Measurements from ENCODE around the gene EFNA5. TPM values are rescaled to one million over a fixed set of nuclear protein-coding genes. Genes with fewer than 3 reads are reported as not detected.
"Not testable (repeated sequence)": the region's sequence is repeated elsewhere in the genome, so short reads cannot be mapped to it uniquely, and the experiment has no call there.

The EFNA5 gene
- total RNA-seq, 1 donor from 2014 or later: 2.2 TPM

DNA sequence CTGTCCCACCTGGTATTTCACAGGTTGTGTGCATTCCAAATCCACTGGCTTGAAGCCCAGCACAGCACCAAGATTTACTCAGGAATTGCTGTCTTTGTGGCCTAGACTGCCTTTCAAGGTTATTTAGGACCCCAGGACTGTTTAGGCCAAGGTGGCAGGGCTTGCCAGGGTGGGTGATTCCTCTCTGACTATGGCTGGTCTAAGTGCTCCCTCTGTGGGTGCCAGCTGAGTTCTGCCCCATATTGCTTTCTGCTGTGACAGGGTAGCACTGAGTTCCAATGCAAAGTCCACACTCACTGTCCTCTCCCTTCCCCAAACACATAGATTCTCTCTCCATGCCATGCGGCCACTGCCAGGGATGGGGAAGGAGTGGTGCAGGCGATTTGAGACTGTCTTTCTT, 318.2 kb downstream of the EFNA5 start:
- H3K9me3 ChIP-seq: peaks cover 0 to 6% of the 10 kb centered on the region in 2 donors
- intact Hi-C loops (cut with DNase I): no loop called here
- TF ChIP-seq, protein P1, sequence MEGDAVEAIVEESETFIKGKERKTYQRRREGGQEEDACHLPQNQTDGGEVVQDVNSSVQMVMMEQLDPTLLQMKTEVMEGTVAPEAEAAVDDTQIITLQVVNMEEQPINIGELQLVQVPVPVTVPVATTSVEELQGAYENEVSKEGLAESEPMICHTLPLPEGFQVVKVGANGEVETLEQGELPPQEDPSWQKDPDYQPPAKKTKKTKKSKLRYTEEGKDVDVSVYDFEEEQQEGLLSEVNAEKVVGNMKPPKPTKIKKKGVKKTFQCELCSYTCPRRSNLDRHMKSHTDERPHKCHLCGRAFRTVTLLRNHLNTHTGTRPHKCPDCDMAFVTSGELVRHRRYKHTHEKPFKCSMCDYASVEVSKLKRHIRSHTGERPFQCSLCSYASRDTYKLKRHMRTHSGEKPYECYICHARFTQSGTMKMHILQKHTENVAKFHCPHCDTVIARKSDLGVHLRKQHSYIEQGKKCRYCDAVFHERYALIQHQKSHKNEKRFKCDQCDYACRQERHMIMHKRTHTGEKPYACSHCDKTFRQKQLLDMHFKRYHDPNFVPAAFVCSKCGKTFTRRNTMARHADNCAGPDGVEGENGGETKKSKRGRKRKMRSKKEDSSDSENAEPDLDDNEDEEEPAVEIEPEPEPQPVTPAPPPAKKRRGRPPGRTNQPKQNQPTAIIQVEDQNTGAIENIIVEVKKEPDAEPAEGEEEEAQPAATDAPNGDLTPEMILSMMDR (IDR thresholded peaks at IDR 0.05): no peak
- H3K27ac ChIP-seq: no peak overlapping the region
- no peak for DNase-seq (ENCODE audit: low spot score in 2 of 2)
- no peak overlapping the region for H3K4me3 ChIP-seq
- no peaks in the 10 kb centered on the region for H3K36me3 ChIP-seq
- no peaks in the 10 kb centered on the region for H3K4me1 ChIP-seq
- no peaks in the 10 kb centered on the region for H3K27me3 ChIP-seq

DNA sequence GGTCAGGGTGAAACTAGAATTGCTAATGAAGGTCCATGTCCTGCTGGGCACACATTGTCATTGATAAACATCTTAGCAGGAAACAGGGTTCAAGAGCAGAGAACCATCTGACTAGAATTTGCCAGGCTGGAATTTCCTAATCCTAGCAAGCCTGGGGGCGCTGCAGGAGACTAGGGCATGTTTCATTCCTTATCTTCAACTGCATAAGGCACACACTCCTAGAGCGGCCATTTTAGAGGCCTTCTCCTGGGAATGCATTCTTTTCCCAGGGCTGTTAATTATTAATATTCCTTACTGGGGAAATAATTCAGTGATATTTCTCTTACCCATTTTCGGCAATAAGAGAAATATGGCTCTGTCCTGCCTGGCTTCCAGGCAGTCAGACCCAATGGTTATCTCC, 324.2 kb downstream of the EFNA5 start:
- intact Hi-C loops (cut with DNase I); H3K27ac ChIP-seq; H3K4me1 ChIP-seq; DNase-seq (ENCODE audit: low spot score in 2 of 2); H3K4me3 ChIP-seq; H3K36me3 ChIP-seq; H3K27me3 ChIP-seq: not testable (repeated sequence)
- peaks cover 9 to 13% of the 10 kb centered on the region in 2 donors for H3K9me3 ChIP-seq

DNA sequence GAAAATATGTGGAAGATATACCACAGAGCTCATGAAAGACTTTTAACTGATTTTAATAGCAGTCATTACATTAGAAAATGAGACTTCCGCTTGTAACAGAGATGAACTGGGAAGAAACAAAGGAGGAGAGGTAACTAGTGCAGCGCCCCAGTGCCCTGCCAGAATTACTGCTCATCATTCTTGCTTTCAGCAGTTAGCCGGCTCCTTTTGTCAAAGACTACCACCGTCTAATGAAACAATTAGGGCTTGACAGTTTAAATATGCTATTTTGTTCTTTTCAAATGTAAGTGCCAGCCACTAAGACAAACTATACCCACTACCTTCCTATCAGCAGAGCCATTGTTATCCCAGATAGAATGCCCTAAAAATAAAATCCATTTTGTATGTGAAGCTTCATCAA, 328.4 kb downstream of the EFNA5 start:
- Histone ChIP-seq H3K27ac (no peak overlapping the region), H3K4me3 (no peak overlapping the region), H3K9me3 (peaks cover 7 to 9% of the 10 kb centered on the region in 2 donors), H3K4me1 (no peaks in the 10 kb centered on the region), H3K36me3 (no peaks in the 10 kb centered on the region), H3K27me3 (no peaks in the 10 kb centered on the region)
- TF ChIP-seq, protein P1 (IDR thresholded peaks at IDR 0.05): no peak
- no peak for DNase-seq (ENCODE audit: low spot score in 2 of 2)
- intact Hi-C loops (cut with DNase I): no loop called here

DNA sequence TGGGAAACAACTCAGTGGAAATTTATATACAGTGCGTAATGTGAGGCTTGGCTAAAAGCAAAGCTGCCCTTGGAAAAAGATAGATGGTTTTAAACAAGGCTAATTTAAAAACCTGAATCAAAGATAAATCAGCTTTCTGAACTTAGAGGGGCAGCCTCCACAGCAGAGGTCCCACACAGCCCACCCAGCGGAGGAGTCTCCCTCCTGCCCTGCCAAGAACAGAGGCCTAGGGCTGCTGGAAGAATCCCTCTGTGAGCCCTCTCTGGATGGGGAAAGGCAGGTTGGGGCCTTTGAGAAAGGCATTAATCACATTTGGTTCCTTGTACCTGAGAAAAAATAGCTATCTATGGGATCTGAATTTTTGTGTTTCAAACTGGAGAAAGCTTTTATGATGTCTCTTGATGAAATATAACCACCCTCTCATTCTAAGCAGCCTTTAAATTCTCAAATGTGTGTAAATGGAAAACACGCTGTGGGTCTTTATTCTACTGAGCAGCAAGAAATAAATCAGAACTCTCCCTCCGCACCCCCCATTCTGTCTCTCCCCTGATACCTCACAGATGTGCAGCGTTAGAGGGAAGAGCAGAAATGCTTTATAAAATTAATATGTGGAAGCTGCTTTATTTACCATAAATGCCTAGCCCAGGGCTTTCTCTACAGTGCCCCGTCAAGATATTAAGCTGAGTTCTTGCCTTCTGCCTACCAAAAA, 329.2 kb downstream of the EFNA5 start:
- Histone ChIP-seq H3K36me3 (no peaks in the 10 kb centered on the region), H3K4me1 (no peaks in the 10 kb centered on the region), H3K27ac (no peak overlapping the region), H3K9me3 (peaks cover 7 to 9% of the 10 kb centered on the region in 2 donors), H3K27me3 (no peaks in the 10 kb centered on the region), H3K4me3 (no peak overlapping the region)
- TF ChIP-seq, protein P1 (IDR thresholded peaks at IDR 0.05): no peak
- intact Hi-C loops (cut with DNase I): no loop called here
- no peak for DNase-seq (ENCODE audit: low spot score in 2 of 2)

DNA sequence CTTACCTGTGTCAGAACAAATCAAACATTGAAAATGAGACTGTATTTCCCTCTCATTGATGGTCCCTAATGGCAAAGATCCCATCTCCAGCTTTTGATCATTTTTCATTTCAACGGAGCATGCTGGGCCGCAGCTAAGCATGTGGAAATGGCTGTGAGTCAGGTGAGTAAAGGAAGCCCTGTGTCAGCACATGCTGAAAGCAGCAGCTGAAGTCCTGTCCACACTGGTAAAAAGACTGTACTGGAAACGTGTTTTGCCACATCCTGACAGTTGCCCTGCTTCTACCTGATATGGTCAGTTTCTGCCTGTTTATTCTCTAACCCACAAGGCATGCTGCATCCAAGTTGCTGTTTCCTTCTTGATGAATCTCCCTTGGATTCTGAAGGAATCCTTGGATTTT, 330.1 kb downstream of the EFNA5 start:
- intact Hi-C loops (cut with DNase I): no loop called here
- TF ChIP-seq, protein P1 (IDR thresholded peaks at IDR 0.05): no peak

DNA sequence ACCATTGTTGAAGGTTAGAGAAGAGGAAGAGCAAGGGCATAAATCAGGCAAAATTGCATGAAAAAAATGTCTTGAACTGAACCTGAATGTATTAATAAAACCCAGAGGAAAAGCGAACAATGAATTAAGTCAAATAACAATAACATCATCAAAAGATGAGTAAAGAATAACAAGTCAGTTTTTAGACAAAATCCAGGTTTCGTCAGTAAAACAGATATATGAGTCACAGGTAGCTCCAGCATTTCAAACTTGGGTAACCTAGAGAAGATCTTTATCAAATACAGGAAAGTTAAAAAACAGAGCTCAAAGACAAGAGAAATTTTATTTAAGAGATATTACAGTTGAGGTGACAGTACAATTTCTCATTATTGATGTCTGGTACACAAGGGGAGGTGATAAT, 332.4 kb downstream of the EFNA5 start:
- Histone ChIP-seq H3K4me1 (no peaks in the 10 kb centered on the region), H3K27ac (no peak overlapping the region), H3K9me3 (no peaks in the 10 kb centered on the region), H3K36me3 (no peaks in the 10 kb centered on the region), H3K4me3 (no peak overlapping the region), H3K27me3 (no peaks in the 10 kb centered on the region)
- no peak for DNase-seq (ENCODE audit: low spot score in 2 of 2)
- intact Hi-C loops (cut with DNase I): no loop called here
- TF ChIP-seq, protein P1 (IDR thresholded peaks at IDR 0.05): no peak

More for the DNA sequence above, 330.1 kb downstream of the EFNA5 start:
- DNase-seq (ENCODE audit: low spot score in 2 of 2): no peak
- Histone ChIP-seq H3K4me1 (no peaks in the 10 kb centered on the region), H3K36me3 (no peaks in the 10 kb centered on the region), H3K27me3 (no peaks in the 10 kb centered on the region), H3K9me3 (peaks cover 7 to 9% of the 10 kb centered on the region in 2 donors), H3K4me3 (no peak overlapping the region), H3K27ac (no peak overlapping the region)
